GM06990 (cell line): ENCODE measurements around the gene GNPDA2.

ENCODE experiments used
- DNase-seq: peaks from one replicate; pipeline ENCODE4 v3.0.0-alpha.2; 2011; ENCODE audit not compliant: insufficient read length; ENCODE audit errors: extremely low read depth
- H3K27me3 ChIP-seq: replicated peaks from 2 replicates; pipeline ENCODE4 v1.6.0; 2011; ENCODE audit warnings: low read length; ENCODE audit not compliant: control insufficient read depth, insufficient read depth
- H3K36me3 ChIP-seq: 2 replicates; pipeline ENCODE4 v1.5.1; 2011; ENCODE audit warnings: low read length; ENCODE audit not compliant: control insufficient read depth, insufficient read depth
- H3K4me3 ChIP-seq: replicated peaks from 2 replicates; pipeline ENCODE4 v1.5.1; 2011; ENCODE audit warnings: low read depth, mild to moderate bottlenecking, control low read depth, low read length
- TF ChIP-seq, protein P1 (sequence below): IDR thresholded peaks from 2 replicates; pipeline ENCODE4 v1.5.1; 2011; ENCODE audit warnings: low read length, control low read depth, mild to moderate bottlenecking, inconsistent platforms; ENCODE audit not compliant: insufficient read depth, poor library complexity, severe bottlenecking

GNPDA2 gene

GRCh38 chr4:44726038-44726871, at the start of gene GNPDA2:
Gene GNPDA2, minus strand, starts transcription at chr4:44726556. Its CDS starts 4,349 bp downstream, at chr4:44722207.
- no peaks in the 10 kb centered on the region for H3K36me3 ChIP-seq
- H3K4me3 ChIP-seq: peak within 1 kb of the TSS; percentile 86
- peak; percentile 94 for DNase-seq
- H3K27me3 ChIP-seq: no peaks in the 10 kb centered on the region
- TF ChIP-seq, protein P1, sequence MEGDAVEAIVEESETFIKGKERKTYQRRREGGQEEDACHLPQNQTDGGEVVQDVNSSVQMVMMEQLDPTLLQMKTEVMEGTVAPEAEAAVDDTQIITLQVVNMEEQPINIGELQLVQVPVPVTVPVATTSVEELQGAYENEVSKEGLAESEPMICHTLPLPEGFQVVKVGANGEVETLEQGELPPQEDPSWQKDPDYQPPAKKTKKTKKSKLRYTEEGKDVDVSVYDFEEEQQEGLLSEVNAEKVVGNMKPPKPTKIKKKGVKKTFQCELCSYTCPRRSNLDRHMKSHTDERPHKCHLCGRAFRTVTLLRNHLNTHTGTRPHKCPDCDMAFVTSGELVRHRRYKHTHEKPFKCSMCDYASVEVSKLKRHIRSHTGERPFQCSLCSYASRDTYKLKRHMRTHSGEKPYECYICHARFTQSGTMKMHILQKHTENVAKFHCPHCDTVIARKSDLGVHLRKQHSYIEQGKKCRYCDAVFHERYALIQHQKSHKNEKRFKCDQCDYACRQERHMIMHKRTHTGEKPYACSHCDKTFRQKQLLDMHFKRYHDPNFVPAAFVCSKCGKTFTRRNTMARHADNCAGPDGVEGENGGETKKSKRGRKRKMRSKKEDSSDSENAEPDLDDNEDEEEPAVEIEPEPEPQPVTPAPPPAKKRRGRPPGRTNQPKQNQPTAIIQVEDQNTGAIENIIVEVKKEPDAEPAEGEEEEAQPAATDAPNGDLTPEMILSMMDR: peak; percentile 26

GRCh38 chr4:44772340-44772739, 46.0 kb upstream of the GNPDA2 start:
- H3K4me3 ChIP-seq: no peak overlapping the region
- TF ChIP-seq, protein P1: no peak
- no peaks in the 10 kb centered on the region for H3K27me3 ChIP-seq
- DNase-seq: no peak
- H3K36me3 ChIP-seq: no peaks in the 10 kb centered on the region

DNA sequence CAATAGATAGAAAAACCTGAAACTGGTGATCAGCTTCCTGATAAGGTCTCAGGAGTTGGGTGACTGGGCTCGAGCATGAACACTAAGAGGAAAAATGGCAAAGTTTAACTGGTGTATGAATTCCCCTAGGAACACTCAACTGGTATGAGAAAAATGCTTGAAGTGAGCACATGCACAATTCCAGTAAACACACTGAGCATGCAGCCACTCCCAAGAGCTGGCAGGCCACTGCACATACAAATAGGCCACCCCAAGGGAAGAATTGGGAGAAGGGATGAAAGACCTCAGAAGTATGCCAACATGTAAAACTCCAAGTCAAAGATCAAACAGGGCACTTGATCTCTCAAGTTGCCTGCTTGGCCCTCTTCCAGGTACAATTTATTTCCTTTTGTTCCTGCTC, 45.4 kb upstream of the GNPDA2 start:
- DNase-seq: no peak
- H3K36me3 ChIP-seq: no peaks in the 10 kb centered on the region
- no peak overlapping the region for H3K4me3 ChIP-seq
- H3K27me3 ChIP-seq: no peaks in the 10 kb centered on the region
- TF ChIP-seq, protein P1: no peak

DNA sequence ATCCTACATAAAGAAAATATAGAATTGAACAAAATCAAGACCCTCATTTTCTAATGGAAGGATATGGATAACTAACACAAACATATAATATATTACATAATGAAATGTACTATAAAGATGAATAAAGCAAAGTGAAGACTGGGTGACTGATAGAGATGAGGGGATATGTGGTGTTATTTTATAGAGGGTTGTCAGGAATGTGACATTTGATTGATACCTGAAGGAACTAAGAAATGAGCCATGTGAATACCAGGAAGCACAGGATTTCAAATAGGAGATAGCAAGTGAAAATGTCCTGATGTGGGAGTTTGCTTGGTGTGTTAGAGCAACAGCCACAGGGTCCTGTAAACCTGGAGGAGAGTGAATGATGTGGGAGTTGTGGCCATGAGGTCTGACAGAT, 40.1 kb upstream of the GNPDA2 start:
- DNase-seq: no peak
- Histone ChIP-seq H3K4me3 (no peak overlapping the region), H3K27me3 (no peaks in the 10 kb centered on the region), H3K36me3 (no peaks in the 10 kb centered on the region)
- TF ChIP-seq, protein P1: no peak

- TF ChIP-seq, protein P1: no peak
- Histone ChIP-seq H3K4me3 (no peak overlapping the region), H3K27me3 (no peaks in the 10 kb centered on the region), H3K36me3 (no peaks in the 10 kb centered on the region)
- no peak for DNase-seq
Observed at GRCh38 chr4:44765116-44765515, 38.8 kb upstream of the GNPDA2 start.
